ENCODE measurements around the gene ATMIN. TPM values are rescaled to one million over a fixed set of nuclear protein-coding genes. Genes with fewer than 3 reads are reported as not detected.

The ATMIN gene
- total RNA-seq, 1 experiment from 2014 or later: 66.6 TPM

GRCh38 chr16:81040131-81040530 is 4.5 kb downstream of the ATMIN start:
- Mint-ChIP-seq H3K27me3 (ENCODE audit: low read depth) (no peaks in the 10 kb centered on the region), H3K4me1 (peaks cover 17 to 20% of the 10 kb centered on the region in 2 experiments), H3K27ac (no peak overlapping the region; a peak in 1 of 7 replicates), H3K36me3 (ENCODE audit: insufficient read depth in 1 of 3, low read depth in 3 of 3) (peaks cover 38 to 70% (median 66%) of the 10 kb centered on the region in 3 experiments; a peak in 6 of 7 replicates), H3K9me3 (peaks cover under 1 to 3% of the 10 kb centered on the region in 2 experiments; a peak in 1 of 5 replicates), H3K4me3 (no peak overlapping the region)
- H2BK15ac ChIP-seq (ENCODE audit: low read depth, low read length): no peak overlapping the region
- no peak overlapping the region for H2BK20ac ChIP-seq (ENCODE audit: low read depth, low read length, poor library complexity, severe bottlenecking)
- no peaks in the 10 kb centered on the region for H3K9me3 ChIP-seq (ENCODE audit: control insufficient read depth, low read depth, low read length)
- H3K9ac ChIP-seq (ENCODE audit: extremely low read depth, insufficient read length, low read length): no peak overlapping the region
- H3K4ac ChIP-seq (ENCODE audit: low read depth, low read length): no peak overlapping the region
- H4K91ac ChIP-seq (ENCODE audit: insufficient read length, low read depth, low read length): no peak overlapping the region
- no peaks in the 10 kb centered on the region for H4K20me1 ChIP-seq (ENCODE audit: control insufficient read depth, insufficient read depth, insufficient read length)
- H2BK120ac ChIP-seq (ENCODE audit: low read depth, low read length, poor library complexity, severe bottlenecking): no peak overlapping the region
- H3T11ph ChIP-seq (ENCODE audit: low read length): no peak overlapping the region
- H3K56ac ChIP-seq (ENCODE audit: insufficient read length, low read depth, low read length): no peak overlapping the region
- 0 out of 2 replicates have a peak, but pooled peaks cover 5% of the 10 kb centered on the region for H3K4me1 ChIP-seq (ENCODE audit: insufficient read depth, low read length)
- no peak overlapping the region for H2BK5ac ChIP-seq (ENCODE audit: insufficient read length, low read length)
- peaks cover 8% of the 10 kb centered on the region; the same call in 1 of the 2 replicates for H3K79me2 ChIP-seq (ENCODE audit: insufficient read depth, low read length)
- H2AK5ac ChIP-seq (ENCODE audit: insufficient read length, low read length): no peak overlapping the region
- no peak overlapping the region for H4K5ac ChIP-seq (ENCODE audit: insufficient read length, low read depth, low read length)
- no peak overlapping the region for H2AFZ ChIP-seq (ENCODE audit: low read length)
- H3K27me3 ChIP-seq (ENCODE audit: insufficient read depth, low read length): no peaks in the 10 kb centered on the region
- H3K23ac ChIP-seq (ENCODE audit: insufficient read length, low read depth, low read length): no peak overlapping the region
- DNase-seq: no peak
- no peak overlapping the region for H2BK12ac ChIP-seq (ENCODE audit: insufficient read length, low read depth, low read length)
- no peak overlapping the region for H3K4me2 ChIP-seq (ENCODE audit: insufficient read depth, insufficient read length, low read length)
- H3K18ac ChIP-seq (ENCODE audit: insufficient read length, low read depth, low read length): no peak overlapping the region
- H3K27ac ChIP-seq (ENCODE audit: insufficient read length, low read depth, low read length): no peak overlapping the region
- TF ChIP-seq CTCF (conservative IDR thresholded peaks at IDR 0.05): no peak
- no peak overlapping the region for H4K8ac ChIP-seq (replicated peaks; ENCODE audit: insufficient read length, low read depth, low read length)
- H3K23me2 ChIP-seq (ENCODE audit: insufficient read length, low read depth, low read length, poor library complexity, severe bottlenecking): peaks cover 7% of the 10 kb centered on the region
- no peak overlapping the region for H3K14ac ChIP-seq (ENCODE audit: insufficient read depth, low read length)
- H3K79me1 ChIP-seq (ENCODE audit: insufficient read depth, low read depth, low read length, poor library complexity, severe bottlenecking): peaks cover 3% of the 10 kb centered on the region
- WGBS (ENCODE audit: extremely low coverage, insufficient read length, low lambda C conversion rate): no CpG with 5 or more reads among the region's 2 CpGs

All from H9 (cell line).